Vagina (tissue), 2 donors: ENCODE measurements around the gene EIF2B4. TPM values are rescaled to one million over a fixed set of nuclear protein-coding genes. Genes with fewer than 3 reads are reported as not detected.

Experiments
- DNase-seq, 2 donors: peaks; one replicate each; pipeline ENCODE4 v3.0.0-alpha.2; 2017; ENCODE audit errors: extremely low spot score in 2 of 2
- H3K27ac ChIP-seq: fragments of 200-600 bp; sonication (generic); one replicate; pipeline ENCODE4 v1.5.1; 2019
- H3K27me3 ChIP-seq: fragments of 200-600 bp; sonication (generic); one replicate; pipeline ENCODE4 v1.5.1; 2019
- H3K36me3 ChIP-seq, 2 donors: fragments of 200-600 bp; sonication (generic); one replicate each; pipeline ENCODE4 v1.5.1; 2017 to 2019
- H3K4me1 ChIP-seq: fragments of 200-600 bp; sonication (generic); one replicate; pipeline ENCODE4 v1.5.1; 2019
- H3K4me3 ChIP-seq, 2 donors: fragments of 200-600 bp; sonication (generic); 1 replicate in 1 of 2; 2 replicates in 1 of 2; pipeline ENCODE4 v1.5.1; 2016 to 2019
- H3K9me3 ChIP-seq: fragments of 200-600 bp; sonication (generic); one replicate; pipeline ENCODE4 v1.5.1; 2019
- CTCF ChIP-seq, 3 experiments: fragments of 450-650 bp in 2 of 3; fragments of 200-600 bp in 1 of 3; sonication (generic) in 1 of 3; IDR thresholded peaks; one replicate each; pipeline ENCODE4 v1.5.1; 2017 to 2019; ENCODE audit warnings: antibody characterized with exemption in 3 of 3, mild to moderate bottlenecking in 2 of 3, moderate library complexity in 2 of 3
- POLR2A ChIP-seq, 2 donors: fragments of 450-650 bp; IDR thresholded peaks; one replicate each; pipeline ENCODE4 v1.6.1; 2017; ENCODE audit warnings: antibody characterized with exemption in 2 of 2, mild to moderate bottlenecking in 2 of 2, moderate library complexity in 2 of 2
- POLR2AphosphoS5 ChIP-seq, 2 donors: sonication (generic); formaldehyde crosslinking; IDR thresholded peaks; one replicate each; pipeline ENCODE4 v1.9.0; 2017; ENCODE audit warnings: antibody characterized with exemption in 2 of 2, mild to moderate bottlenecking in 2 of 2, low read depth in 1 of 2; ENCODE audit not compliant: insufficient read depth in 1 of 2
- intact Hi-C: fragments of 100-400 bp; cut with DNase I; formaldehyde crosslinking; loops from one replicate; pipeline ENCODE4 v1.15.1; 2023
- total RNA-seq: library from RNA; depleted of rRNA; stranded (reverse); fragments of >200 nt; gene quantifications from one replicate; pipeline ENCODE4 v1.2.3, GENCODE V29; 2016

EIF2B4 gene
- total RNA-seq, 1 donor from 2014 or later: 37.1 TPM

GRCh38 chr2:27393225-27393624, 23.1 kb upstream of the EIF2B4 start:
- intact Hi-C loops: no loop called here
- no peaks in the 10 kb centered on the region for H3K9me3 ChIP-seq
- no peaks in the 10 kb centered on the region for H3K36me3 ChIP-seq
- no peak for TF ChIP-seq POLR2A (IDR thresholded peaks at IDR 0.05)
- no peak for TF ChIP-seq POLR2AphosphoS5 (IDR thresholded peaks at IDR 0.05; ENCODE audit: insufficient read depth in 1 of 2, low read depth in 1 of 2)
- TF ChIP-seq CTCF (IDR thresholded peaks at IDR 0.05): no peak
- no peak overlapping the region for H3K4me3 ChIP-seq
- no peaks in the 10 kb centered on the region for H3K27me3 ChIP-seq
- no peak overlapping the region for H3K27ac ChIP-seq
- no peak for DNase-seq
- H3K4me1 ChIP-seq: no peaks in the 10 kb centered on the region

- intact Hi-C loops: no loop called here
- no peak overlapping the region for H3K4me3 ChIP-seq
- TF ChIP-seq POLR2A (IDR thresholded peaks at IDR 0.05) (no peak), CTCF (IDR thresholded peaks at IDR 0.05) (no peak), POLR2AphosphoS5 (IDR thresholded peaks at IDR 0.05; ENCODE audit: insufficient read depth in 1 of 2, low read depth in 1 of 2) (no peak)
Measured at GRCh38 chr2:27390822-27391679, 20.9 kb upstream of the EIF2B4 start.

GRCh38 chr2:27381577-27382181, 11.5 kb upstream of the EIF2B4 start:
- H3K4me3 ChIP-seq: no peak overlapping the region

More at GRCh38 chr2:27390822-27391679, 20.9 kb upstream of the EIF2B4 start:
- no peaks in the 10 kb centered on the region for H3K9me3 ChIP-seq
- no peaks in the 10 kb centered on the region for H3K27me3 ChIP-seq
- no peaks in the 10 kb centered on the region for H3K4me1 ChIP-seq
- peaks cover 0 to 6% of the 10 kb centered on the region in 2 donors for H3K36me3 ChIP-seq
- no peak for DNase-seq
- H3K27ac ChIP-seq: no peak overlapping the region

GRCh38 chr2:27380626-27381545, 10.7 kb upstream of the EIF2B4 start, which contains the start of gene ZNF513:
TSS of gene ZNF513 (minus strand) at chr2:27380734. CDS start at chr2:27380526, 208 bp downstream.
- intact Hi-C loops: no loop called here
- peak in 1 of 2 donors; percentile 96 for DNase-seq
- peak within 1 kb of the TSS; percentile 77 to 84 for H3K4me3 ChIP-seq
- no peaks in the 10 kb centered on the region for H3K27me3 ChIP-seq
- peaks cover 20% of the 10 kb centered on the region for H3K4me1 ChIP-seq
- peak; percentile 83 to 96 for TF ChIP-seq POLR2AphosphoS5 (IDR thresholded peaks at IDR 0.05; ENCODE audit: insufficient read depth in 1 of 2, low read depth in 1 of 2)
- peak in 1 of 2 donors; percentile 6 for TF ChIP-seq POLR2A (IDR thresholded peaks at IDR 0.05)
- TF ChIP-seq CTCF (IDR thresholded peaks at IDR 0.05): no peak
- H3K9me3 ChIP-seq: no peaks in the 10 kb centered on the region
- H3K27ac ChIP-seq: peak within 1 kb of the TSS; percentile 89
- H3K36me3 ChIP-seq: peaks cover 0 to 64% of the 10 kb centered on the region in 2 donors

More at GRCh38 chr2:27381577-27382181, 11.5 kb upstream of the EIF2B4 start:
- no peak for TF ChIP-seq POLR2A (IDR thresholded peaks at IDR 0.05)
- no peak for TF ChIP-seq CTCF (IDR thresholded peaks at IDR 0.05)
- no peak for TF ChIP-seq POLR2AphosphoS5 (IDR thresholded peaks at IDR 0.05; ENCODE audit: insufficient read depth in 1 of 2, low read depth in 1 of 2)
- Histone ChIP-seq H3K36me3 (peaks cover 0 to 62% of the 10 kb centered on the region in 2 donors), H3K27me3 (no peaks in the 10 kb centered on the region), H3K9me3 (no peaks in the 10 kb centered on the region), H3K27ac (peak overlapping the region; percentile 89), H3K4me1 (peaks cover 20% of the 10 kb centered on the region)
- intact Hi-C loops: no loop called here
- DNase-seq: no peak
